GM19397 (cell line): ENCODE data around the gene APBA1.
"Not testable (repeated sequence)": the region's sequence is repeated elsewhere in the genome, so short reads cannot be mapped to it uniquely, and the experiment has no call there.

Experiments
- ATAC-seq: cut with Tn5 transposase; IDR thresholded peaks from one replicate; pipeline ENCODE4 v1.9.1; 2021; ENCODE audit warnings: mild to moderate bottlenecking, moderate library complexity; ENCODE audit not compliant: unreplicated experiment

The APBA1 gene

DNA sequence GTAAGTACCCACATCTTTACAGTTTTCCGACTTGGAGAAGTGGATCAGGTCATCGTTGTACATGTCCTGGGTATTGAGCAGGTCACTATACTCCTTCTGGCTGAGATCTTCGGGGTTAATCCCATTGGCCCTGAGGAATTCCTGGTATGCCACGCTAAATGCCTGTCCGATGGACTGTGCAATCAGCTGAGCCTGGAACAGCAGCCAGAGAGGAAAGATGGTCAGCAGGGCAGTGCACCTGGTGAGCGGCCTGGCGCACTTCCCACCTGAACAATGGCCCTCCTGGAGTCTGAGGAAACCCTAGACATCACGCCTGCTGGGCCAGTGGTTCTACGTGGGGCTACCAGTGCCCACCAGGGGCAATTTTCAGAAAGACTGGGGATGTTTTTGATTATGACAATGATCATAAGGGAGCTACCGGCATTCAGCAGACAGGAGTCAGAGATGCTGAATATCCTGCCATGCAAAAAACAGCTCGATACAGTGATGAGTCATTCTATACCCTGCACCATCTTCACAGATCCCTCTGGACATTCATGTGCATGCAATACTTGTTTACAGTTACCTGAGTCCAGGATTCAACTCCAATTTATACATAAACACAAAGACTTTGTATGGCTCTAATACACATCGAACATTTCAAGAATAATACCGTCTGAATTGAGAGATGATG is 219.9 kb downstream of the APBA1 start:
- ATAC-seq, result no peak

DNA sequence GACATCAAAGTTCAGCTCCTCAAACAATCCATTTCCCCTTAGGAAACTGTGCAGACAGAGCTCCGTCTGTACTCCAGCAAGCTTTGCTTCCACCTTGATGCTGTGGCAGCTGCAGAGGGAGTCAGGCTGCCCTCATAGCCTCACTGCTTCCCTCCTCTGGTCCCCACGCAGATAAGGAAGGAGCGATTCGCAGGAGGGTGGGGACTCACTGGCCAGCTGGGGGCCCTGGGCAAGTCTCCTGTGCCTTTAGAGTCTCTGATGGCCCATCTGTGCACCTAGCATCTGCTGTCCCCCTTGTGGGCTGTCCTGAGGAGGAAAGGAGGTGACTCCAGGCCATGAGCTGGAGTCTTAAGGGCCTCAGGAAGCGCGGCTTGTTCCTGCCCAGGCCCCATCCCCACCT is 225.7 kb downstream of the APBA1 start:
- ATAC-seq, result no peak

DNA sequence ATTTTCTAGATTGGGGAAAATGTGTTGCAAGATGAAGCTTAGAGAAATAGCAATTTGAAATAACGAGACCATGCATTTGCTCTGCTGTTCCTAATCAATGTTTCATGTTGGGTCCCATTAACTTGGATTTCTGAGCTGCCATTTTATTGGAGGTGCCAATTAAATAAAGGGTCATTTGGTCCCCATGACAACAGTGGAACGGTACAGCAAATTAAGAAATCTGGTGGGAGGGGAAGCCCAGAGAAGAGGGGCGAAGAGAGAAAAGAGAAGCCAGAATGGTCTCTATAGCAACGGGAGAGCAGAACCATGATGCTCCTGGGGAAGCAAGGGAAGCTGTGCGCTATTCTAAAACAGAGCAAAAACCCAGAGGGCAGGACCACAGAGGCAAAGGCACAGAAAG is 226.9 kb downstream of the APBA1 start:
- ATAC-seq, result no peak

DNA sequence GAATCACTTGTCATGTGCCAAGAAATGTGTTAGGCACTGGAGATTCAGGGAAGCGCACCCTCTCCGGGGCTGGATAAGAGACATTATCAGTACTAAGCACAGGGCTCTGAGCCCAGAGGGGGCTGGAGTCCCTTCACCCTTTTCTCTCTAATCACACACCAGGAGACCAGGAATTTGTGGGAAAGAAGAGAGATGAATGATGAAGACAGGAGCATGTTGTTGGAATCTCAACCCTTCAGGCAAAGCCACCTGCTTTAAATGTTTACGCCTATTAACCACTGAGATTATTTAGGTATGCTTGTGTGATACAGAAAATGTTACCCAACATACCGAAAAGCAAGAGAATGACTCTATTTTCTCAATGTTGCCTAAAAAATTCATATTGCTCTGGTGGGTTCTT is 227.4 kb downstream of the APBA1 start:
- no peak for ATAC-seq

- ATAC-seq, result no peak
Observed at GRCh38 chr9:69444021-69444420, 228.2 kb downstream of the APBA1 start.

GRCh38 chr9:69443178-69443577 is 229.0 kb downstream of the APBA1 start:
- ATAC-seq, result no peak

DNA sequence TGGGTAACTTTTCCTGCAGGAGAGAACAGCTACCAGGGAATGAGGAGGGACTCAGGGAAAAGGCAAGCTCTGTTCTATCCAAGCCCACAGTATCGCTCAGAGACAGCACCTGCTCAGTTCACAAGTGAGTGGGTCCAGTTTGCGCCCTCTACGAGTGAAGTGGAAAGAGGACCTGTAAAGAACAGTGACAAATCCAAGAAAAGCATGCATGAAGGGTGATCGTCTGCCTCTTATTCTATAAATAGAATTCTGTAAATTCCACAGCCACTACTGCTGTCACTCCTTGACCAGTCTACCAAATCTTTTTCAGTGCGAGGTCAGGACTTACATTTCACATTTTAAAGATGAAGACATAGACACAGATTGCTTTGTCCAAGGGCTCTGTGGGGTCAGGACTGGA is 229.7 kb downstream of the APBA1 start:
- no peak for ATAC-seq

DNA sequence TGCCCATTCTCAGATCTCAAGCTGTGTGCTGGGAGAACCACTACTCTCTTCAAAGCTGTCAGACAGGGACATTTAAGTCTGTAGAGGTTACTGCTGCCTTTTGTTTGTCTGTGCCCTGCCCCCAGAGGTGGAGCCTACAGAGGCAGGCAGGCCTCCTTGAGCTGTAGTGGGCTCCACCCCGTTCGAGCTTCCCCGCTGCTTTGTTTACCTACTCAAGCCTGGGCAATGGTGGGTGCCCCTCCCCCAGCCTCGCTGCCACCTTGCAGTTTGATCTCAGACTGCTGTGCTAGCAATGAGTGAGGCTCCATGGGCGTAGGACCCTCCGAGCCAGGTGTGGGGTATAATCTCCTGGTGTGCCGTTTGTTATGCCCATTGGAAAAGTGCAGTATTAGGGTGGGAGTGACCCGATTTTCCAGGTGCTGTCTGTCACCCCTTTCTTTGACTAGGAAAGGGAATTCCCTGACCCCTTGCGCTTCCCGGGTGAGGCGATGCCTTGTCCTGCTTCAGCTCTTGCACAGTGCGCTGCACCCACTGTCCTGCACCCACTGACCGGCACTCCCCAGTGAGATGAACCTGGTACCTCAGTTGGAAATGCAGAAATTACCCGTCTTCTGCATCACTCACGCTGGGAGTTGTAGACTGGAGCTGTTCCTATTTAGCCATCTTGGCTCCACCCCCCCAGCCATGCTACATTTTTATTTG is 231.8 kb downstream of the APBA1 start:
- ATAC-seq, result not testable (repeated sequence)

- ATAC-seq, result not testable (repeated sequence)
Observed at GRCh38 chr9:69439654-69440053, 232.5 kb downstream of the APBA1 start.

DNA sequence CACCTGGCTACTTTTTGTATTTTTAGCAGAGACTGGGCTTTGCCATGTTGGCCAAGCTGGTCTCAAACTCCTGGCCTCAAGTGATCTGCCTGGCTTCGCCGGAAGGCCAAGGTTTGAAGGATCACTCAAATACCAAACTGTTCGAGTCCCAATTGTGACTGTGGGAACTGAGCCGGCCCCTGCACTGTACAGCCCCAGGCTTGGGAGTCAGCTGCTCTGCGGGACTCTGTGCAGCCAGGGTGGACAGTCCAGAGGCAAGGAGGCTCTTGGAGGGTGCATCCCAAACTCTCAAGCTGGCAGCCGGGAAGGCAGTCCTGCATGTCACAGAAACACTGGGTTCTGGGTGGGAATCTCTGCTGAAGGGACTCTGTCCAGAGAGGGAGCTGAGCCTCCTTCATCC is 238.2 kb downstream of the APBA1 start:
- ATAC-seq, result no peak

GRCh38 chr9:69433392-69433791 is 238.8 kb downstream of the APBA1 start:
- ATAC-seq, result no peak

GRCh38 chr9:69432623-69433022 is 239.5 kb downstream of the APBA1 start:
- no peak for ATAC-seq

- no peak for ATAC-seq
Observed at GRCh38 chr9:69431777-69432176, 240.4 kb downstream of the APBA1 start.

DNA sequence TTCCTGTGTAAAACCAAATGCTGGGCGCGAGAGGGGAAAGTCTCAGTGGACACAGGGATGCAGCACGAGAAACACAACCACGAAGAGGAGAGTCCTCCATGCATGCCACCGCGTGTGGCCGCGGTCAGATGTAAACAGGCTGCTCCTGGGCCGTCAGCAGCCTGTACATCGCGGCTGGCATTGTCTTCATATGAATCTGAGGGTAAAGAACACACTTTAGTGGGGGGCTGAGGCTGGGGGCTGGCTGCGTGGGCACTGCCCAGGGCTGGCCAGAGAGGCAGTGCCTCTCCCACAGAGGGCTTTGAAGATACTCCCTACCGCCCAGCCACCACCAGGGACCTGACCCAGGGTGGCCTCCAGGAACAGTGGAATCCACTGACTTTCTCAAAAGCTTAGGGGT is 241.0 kb downstream of the APBA1 start:
- ATAC-seq, result no peak

DNA sequence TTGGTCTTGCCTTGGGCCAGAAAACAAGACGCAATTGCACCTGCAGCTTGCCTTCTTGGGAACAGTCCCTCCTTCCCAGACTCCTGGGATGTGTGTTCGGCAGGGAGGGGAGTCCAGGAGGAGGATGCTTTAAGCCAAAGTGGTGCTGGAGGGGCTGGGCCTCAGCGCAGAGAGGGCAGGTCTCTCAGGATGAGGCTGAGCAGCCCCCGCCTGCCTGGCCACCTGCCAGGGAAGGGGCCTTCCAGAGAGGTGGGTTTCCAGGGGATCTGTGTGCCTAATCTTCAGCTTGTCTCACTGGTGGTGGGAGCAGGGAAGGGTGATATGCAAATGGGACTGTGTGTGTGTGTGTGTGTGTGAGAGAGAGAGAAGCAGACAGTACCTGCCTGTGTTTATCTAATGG is 242.0 kb downstream of the APBA1 start:
- ATAC-seq, result no peak

DNA sequence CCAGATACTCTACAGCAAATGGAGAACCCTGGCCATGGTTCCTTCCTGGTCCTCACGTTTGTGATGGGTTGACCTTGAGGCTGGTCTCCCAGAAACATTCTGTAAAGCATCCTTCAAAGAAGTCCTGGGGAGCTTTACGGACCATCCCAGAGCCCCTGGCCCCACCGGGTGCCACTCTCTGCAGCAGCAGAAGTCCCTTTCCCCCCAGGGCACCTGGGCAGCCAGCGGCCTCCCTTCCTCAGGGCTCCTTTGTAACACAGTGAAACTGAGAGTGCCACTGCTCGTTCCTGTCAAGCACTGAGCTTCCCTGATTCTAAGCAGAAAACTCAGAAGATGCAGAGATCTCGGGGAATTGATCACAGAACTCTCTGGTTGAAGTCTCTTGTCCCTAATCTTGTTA is 242.9 kb downstream of the APBA1 start:
- ATAC-seq, result no peak

GRCh38 chr9:69428017-69428785 is 244.0 kb downstream of the APBA1 start:
- no peak for ATAC-seq

DNA sequence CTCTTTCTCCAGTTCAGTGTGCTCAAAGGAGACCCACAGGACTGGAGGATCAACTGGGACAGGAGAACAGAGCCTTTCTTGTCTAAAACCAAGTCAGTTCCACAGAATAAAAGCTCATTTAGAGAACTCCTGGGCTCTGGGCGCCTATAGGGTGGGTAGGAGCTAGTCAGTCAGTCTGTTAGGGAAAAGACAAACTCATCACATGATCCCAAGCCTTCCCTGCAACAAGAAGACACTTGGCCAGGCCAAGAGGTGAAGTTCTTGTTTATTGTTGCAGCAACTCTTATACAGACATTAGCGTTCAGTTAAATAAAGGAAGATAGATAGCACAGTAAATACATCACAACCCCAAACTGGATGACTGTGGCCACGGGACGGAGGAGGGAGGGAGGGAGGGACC is 244.9 kb downstream of the APBA1 start:
- ATAC-seq, result no peak

DNA sequence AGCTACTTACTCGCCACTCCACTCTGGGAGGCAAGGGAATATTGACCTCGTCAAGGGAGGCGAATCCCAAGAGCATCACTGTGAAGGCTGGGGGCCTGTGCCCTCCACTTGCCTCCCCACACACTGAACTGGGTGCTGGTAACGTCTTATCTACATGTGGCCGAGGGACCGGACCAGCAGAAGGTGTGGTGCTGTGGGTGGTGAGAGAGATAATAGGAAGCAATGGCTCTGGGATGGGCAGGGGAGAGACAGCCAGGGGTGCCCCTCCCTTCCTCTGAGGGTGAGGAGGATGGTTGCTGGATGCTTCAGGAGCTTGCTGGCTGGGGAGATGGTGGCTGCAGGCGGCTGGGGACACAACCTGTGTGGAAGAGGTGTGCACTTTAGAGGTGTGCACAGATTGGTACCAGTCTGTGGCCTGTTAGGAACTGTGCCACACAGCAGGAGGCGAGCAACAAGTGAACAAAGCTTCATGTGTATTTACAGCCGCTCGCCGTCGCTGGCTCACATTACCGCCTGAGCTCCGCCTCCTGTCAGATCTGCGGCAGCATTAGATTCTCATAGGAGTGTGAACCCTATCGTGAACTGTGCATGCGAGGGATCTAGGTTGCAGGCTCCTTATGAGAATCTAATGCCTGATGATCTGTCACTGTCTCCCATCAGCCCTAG is 246.9 kb downstream of the APBA1 start:
- no peak for ATAC-seq

DNA sequence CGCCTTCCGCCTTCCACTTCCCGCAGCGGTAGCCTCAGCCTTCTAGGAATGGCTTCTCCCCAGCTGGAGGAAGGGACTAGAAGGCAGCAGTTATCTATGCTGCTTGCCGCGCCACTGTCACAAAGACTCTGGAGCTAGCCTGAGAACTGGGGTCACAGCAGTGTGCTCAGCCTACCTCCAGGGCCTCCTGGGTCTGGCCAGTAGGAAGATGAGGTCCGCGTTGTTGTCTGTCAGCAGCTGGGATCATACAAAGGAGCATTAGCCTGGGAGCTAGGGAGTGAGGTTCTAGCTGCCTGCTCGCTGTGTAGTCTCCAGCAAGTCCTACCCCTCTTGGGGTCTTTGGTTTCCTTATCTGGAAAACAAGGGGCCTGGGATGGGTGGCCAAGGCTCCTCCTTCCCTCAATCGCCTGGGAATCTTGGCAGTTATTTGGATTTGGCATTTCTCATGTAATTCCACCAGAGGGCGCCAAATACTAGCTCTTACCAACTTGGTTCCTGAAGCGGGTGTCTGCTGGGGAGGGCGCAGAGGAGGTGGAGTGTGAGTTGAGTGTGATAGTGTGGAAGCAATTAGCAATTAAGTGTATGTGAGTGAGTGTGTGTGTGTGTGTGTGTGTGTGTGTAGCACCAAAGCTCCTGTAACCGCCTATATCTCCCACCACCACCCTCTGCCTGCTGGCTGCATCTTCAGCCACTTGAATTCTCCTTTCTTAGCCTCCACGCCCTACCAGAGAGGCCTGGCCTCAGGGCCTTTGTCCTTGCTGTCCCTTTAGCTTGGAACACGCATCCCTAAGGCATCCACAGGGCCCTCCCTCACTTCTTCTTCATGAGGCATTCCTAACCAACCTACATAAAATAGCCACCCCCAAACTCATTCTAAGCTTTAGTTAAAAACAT is 250.0 kb downstream of the APBA1 start:
- ATAC-seq, result no peak
